Left kidney (tissue), 8 donors: Measurements from ENCODE around the gene KCTD15. TPM values are rescaled to one million over a fixed set of nuclear protein-coding genes. Genes with fewer than 3 reads are reported as not detected.

Experiments used
- DNase-seq: peaks from one replicate; pipeline ENCODE4 v3.0.0-alpha.2; 2013
- long read RNA-seq, 8 donors: transcript quantifications; one replicate each; lab custom pipeline, GENCODE V29; 2026
- polyA plus RNA-seq: library from polyadenylated mRNA; unstranded; fragments of 120-200 nt; gene quantifications from one replicate; pipeline ENCODE4 v1.2.1, GENCODE V29; 2013; ENCODE audit not compliant: insufficient read length

The KCTD15 gene, protein sequence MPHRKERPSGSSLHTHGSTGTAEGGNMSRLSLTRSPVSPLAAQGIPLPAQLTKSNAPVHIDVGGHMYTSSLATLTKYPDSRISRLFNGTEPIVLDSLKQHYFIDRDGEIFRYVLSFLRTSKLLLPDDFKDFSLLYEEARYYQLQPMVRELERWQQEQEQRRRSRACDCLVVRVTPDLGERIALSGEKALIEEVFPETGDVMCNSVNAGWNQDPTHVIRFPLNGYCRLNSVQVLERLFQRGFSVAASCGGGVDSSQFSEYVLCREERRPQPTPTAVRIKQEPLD
- 45.2 TPM for polyA plus RNA-seq
- long read RNA-seq, donor 1, partial matches to known transcripts, result 0 of 10 reads
- long read RNA-seq, donor 1, other reads (novel, unspliced or antisense), result 6 of 10 reads
- long read RNA-seq, donor 2, partial matches to known transcripts, result 0 of 7 reads
- long read RNA-seq, donor 2, other reads (novel, unspliced or antisense), result 5 of 7 reads
- long read RNA-seq, donor 3, partial matches to known transcripts, result 0 of 3 reads
- long read RNA-seq, donor 3, other reads (novel, unspliced or antisense), result 0 of 3 reads
- long read RNA-seq, donor 4, result 0 reads
- long read RNA-seq, donor 5, partial matches to known transcripts, result 0 of 4 reads
- long read RNA-seq, donor 5, other reads (novel, unspliced or antisense), result 0 of 4 reads
- long read RNA-seq, donor 6, partial matches to known transcripts, result 0 of 3 reads
- long read RNA-seq, donor 6, other reads (novel, unspliced or antisense), result 0 of 3 reads
- long read RNA-seq, donor 7, partial matches to known transcripts, result 45 of 48 reads
- long read RNA-seq, donor 7, other reads (novel, unspliced or antisense), result 0 of 48 reads
- long read RNA-seq, donor 8, partial matches to known transcripts, result 0 of 2 reads
- long read RNA-seq, donor 8, other reads (novel, unspliced or antisense), result 0 of 2 reads

DNA sequence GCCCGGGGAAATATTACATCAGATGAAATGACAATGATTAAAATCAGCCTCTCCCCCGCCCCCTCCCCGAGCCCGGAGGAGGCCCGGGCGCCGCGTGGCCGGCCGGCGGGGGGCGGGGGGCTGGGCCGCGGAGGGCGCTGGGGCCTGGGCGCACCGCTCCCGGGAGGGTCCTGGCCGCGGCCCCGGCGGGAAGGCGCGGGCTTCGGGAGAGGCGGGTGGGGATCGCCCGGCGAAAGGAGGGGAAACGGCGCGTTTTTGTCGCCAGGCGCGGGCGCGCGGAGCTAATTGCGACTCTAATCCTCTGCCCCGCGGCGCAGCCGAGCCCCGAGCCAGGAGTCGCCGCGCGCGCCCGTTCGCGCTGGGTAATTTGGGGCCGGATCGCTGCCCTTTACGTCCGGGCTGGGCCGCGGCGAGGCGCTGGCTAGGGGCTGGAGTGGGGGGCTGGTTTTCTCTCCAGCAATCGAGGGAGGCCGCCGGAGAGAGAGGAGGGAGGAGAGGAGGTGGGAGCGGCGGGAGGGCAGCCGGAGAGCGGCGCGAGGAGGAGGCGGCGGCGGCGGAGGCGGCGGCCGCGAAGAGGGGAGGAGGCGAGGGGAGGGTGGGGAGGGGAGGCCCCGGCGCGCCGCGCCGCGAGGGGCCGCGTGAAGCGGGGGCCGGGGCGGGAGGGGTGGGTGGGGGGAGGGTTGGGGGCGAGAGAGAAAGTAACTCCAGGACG lies at the start of gene KCTD15:
Gene KCTD15 (plus strand): TSS at position 707 of the 712 bp plus-strand sequence. CDS start 3,585 bp downstream, outside the sequence.
- DNase-seq, result peak; percentile 57

- DNase-seq, result no peak
Observed at GRCh38 chr19:33747273-33747672, 49.4 kb upstream of the KCTD15 start.

DNA sequence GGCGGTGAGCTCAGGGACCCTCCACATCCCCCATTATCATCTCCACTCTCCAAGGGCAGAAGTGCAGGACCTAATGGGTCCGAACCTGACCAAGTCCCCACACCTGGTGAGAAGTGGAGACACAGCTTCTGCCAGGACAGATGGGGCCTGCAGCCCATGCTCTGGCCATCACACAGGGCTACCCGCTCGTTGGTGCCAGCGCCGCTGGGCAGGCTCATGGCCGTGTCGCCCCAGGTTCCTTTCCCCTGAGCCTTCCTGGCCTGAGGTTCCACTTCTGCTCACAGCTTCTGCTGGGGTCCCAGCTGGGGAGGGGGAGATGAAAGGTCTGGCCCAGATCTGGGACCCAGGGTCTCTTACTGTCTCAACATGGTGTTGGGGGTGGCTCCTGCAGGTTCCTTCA lies 48.4 kb upstream of the KCTD15 start:
- DNase-seq, result no peak

DNA sequence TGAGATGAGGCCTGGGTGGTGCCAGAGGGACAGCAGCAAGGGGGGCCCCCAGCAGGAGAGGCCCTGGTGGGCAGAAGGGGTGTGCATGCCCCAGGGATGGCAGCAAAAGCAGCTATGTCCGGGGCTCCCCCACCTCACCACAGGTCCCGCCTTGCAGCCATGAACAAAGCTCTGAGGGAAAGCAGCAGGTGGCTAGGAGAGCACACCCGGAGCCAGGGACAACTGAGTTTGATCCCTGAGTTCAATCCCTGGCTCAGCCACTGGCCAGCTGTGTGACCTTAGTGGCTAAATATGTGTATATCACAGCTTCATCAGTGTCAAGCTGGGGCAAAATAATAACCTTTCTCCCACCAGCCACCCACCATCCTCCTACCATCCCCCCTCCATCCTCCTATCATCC lies 47.7 kb upstream of the KCTD15 start:
- no peak for DNase-seq

DNA sequence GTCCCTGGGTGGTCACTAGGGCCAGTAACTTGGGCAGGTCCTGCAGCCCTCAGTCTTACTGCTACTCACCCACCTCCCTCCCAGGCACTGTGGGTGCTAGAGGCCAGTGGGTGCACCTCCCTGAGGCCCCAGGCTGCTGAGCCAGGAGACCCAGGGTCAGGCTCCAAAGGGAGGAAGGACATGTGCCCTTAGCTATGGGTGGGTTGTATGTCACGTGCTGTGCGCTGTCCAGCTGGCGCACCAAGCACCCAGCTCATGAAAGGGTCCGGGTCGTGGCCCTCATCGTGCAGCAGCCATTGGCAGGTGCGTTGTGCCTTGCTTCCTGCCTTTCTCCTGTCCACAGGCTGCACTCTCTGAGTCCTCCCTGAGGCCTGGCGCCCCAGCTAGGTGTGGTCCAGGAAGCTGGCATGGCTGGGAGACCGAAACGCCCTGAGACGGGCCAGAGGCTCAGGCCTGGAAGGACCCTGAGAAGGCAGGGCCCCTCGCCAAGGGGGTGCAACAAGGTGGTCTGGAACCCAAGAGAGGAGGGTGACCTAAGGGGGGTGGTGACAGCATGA lies 47.0 kb upstream of the KCTD15 start:
- DNase-seq, result no peak

DNA sequence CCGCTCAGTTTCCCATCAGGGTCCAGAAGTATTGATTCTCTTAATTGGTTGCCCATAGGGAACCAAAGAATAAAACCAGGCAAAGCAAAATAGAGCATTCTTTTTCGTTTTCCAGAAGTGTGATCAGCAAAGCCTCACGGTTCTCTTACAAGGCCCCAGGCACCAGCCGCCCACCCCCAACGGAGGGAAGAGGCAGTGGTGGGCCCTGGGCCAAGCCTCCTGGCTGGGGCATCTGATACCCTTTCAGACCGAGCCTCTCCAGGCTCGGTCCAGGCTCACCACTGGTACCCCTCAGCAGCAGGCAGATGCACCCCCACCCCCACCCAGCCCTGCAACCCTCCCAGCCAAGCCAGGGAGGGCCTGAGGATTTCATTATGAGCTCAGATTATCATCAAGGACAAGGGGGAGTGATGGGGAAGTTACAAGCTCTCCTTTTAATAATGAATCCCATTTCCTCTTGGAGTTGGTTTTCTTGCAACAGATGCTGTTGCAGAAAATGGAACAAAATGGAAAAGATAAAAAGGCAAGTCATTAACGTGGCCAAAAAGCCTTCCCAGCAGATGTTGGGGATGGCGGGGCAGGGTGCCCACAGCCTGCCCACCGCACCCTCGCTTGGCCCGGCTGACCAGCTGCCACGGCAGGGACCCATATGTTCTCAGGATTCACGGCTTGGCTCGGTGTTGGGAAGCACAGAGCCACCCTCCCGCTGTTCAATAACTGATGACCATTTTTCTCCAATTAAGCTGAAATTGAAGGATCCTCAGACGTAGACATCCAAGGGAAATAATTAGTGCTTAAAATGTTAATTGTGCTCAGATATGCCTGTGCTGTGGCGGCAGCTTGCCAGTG lies 45.9 kb upstream of the KCTD15 start:
- no peak for DNase-seq

- no peak for DNase-seq
Observed at GRCh38 chr19:33751436-33751770, 45.3 kb upstream of the KCTD15 start.

DNA sequence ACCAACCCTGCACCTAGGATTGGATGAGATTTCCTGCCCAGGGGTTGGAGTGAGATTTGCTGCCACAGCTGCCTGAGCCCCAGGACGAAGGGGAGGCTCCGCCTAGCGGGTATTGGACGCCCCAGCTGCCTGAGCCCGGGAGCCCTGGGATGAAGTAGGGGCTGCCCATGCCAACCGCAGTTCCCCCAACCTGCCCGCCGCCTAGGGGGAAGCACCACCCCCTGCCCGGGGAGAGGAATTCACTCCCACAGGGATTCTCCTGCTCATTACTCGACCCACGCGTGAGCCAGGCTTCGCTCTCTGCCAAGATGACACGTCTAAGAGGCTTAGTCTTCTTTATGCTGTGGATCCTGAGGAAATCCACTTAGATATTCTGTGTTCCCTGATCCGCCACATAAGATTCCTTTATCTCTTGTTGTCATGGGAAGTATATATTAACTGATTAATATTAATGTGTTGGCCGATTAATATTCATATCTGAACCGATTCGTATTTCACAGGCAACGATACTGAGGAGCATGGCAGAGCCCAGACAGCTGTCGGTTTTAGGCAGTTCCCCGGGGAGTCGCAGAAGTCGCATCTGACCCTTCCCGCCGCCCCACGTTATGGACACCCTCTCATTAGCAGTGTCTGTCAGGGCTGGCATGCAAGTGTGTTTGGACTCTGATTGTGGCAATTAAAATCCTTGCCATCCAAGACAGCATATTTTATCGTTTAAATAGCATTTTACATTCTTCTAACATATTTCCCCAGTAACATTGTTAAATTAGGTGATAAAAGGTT lies 44.5 kb upstream of the KCTD15 start:
- DNase-seq, result no peak

DNA sequence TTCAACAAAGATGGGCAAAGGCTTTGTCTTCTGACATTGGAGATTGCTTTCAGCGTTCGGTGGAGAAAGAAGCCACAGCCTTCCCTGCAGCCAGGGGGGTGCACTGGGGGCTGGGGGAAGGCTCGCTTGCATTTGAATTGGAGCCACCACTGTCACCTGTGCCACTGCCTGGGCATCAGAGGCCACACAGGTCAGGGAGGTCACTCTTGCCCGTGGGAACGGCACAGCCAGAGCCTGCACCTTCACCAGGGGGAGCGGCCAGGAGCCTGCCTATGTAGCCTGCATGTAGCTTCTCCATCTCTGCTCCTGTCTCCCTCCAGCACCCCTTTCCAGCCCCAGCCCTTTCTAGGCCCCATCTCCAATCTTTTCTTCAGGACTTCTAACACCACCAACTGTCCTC lies 43.7 kb upstream of the KCTD15 start:
- no peak for DNase-seq

DNA sequence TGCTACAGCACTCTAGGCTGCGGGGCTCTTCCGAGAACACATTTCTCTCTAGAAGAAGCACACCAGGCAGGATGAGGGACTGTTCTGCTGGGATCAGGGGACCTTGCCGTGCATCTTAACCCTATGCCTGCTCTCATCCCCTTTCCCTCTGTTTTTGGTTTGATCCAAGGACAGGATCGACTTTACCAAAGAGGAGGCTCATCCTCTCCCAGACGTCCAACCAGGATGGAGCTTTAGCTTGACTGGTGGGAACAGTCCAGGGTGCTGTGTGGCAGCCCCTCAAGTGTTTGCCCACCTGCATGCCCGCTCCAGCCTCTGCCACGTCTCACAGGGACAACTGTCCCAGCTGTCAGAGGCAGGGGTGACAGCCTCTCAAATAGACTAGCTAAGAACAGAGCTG lies 42.3 kb upstream of the KCTD15 start:
- no peak for DNase-seq

DNA sequence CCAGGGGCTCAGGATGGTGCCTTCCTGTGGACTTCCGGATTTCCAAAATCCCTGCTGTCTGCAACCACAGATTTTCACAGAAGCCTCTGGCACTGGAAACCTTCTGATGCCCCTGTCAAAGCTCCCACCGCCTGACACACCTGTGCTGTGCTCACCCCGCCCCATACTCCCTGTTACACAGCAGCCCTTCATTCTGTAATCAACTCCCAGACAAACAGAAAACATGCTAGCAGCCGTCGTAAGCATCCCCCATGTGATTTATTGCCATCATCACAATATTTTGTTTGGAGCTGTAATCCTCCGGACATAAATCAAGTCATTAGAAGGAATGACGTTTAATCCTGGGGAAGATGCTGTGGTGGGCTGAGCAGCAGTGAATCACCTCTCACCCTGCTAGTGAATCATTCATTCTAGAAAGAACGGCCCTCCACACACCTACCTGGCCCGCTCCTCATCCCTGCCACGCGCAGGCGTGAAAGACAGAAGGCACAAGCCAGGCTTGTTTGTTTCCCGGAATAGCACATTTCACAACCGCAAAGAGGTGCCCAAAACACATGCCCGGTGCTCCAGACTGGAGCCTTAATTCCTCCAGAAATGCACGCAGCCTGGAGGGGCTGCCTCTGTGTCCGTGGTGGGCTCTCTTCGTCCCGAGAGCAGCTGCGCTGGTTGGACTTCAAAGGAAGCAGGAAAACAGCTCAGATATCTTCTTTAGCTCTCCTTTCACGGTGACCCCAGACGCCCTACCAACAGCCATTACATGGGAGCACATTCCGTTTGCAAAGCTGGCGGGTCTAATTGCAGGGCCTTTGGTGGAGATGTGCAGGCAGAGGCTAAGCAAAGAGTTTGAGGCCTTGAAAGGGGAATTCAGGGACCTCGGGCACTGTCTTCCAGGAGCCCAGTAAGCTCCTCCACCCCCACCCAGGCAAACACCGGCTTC lies 41.3 kb upstream of the KCTD15 start:
- DNase-seq, result peak; percentile 33

DNA sequence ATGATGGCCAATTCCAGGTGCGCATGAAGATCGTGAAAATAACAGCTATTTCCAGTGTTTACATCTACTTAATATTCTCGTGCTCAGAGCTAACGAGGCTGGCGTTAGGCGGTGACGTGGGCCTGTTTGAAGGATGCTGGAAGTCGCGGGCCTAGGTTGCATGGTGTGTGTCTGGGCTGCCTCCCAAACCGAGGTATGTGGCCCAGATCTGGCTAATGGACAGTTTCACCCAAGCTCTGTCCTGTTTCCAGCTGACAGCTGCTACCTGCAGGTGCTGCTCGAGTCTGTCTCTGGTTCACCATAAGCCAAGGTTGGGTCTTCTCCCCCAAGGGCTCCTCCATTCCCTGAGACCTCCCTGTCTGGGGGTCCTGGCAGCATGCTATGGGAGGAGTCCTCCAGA lies 40.5 kb upstream of the KCTD15 start:
- DNase-seq, result no peak

DNA sequence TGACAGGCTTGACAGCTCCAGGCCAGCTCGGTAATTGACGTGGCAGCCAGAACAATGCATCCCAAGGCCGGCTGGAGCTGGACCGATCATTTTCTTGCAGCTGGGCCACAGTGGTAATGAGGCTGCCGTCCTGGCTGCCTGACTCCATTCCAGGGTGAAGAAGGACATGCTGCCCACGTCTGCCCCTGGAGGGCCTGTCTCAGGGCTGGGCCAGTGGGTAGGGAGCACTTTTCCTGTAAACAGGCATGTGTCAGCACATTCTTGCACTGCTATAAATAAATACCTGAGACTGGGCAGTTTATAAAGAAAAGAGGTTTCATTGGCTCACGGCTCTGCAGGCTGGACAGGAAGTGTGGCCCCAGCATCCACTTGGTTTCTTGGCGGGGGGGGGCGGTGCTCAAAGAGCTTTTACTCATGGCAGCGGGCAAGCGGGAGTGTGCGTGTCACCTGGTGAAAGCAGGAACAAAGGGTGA lies 38.1 kb upstream of the KCTD15 start:
- DNase-seq, result no peak

DNA sequence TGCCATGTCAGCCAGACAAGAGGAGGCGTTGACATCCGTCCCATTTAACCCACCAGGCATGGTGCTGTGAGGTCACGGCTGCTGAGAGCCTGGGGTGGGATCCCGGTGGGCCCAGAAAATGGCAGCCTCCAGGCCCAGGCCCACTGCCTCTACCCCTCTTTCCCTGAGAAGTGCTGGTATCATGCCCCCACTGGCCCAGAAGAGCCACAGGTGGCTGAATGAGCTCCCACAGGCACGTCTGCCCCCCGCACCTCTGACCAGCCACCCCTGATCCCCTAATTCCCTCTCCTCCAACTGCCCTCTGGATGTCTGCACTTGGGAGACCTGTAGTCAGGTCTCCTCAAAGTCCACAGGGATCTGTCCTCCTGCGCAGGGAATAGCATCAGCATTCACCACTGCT lies 37.3 kb upstream of the KCTD15 start:
- no peak for DNase-seq

DNA sequence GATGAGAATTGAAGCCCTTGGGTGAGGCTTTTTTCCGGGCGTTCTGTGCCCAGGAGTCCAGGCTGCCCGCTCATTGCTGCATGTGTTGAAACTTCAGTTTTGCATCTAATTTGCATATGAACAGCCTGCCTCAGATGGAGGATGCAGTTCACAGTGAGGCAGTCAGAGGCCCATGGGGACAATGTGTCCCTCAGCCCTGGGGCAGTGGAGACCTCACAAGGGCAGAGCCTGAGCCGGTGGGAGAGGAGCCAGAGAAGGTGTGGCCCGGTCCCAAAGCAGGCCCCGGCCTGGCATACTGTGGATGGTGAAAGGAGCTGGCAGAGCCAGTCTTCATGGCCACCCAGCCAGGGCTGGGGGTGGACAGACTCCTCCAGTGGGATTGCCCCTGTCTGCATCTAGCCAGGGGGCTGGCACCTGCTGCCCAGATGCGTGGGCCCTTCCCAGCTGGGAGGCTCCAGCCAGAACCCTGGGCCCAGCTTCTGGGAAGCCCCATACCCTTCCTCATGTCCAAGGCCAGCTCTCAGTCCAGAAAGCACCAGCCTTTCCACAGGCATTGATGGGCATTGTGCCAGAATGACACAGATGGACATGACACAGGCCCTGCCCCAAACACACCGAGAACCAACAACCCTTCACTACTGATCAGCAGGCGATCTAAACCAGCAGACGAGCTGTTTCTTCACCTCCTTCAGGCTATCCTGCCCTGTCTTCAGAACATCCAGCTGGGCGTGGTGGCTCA lies 32.9 kb upstream of the KCTD15 start:
- no peak for DNase-seq

DNA sequence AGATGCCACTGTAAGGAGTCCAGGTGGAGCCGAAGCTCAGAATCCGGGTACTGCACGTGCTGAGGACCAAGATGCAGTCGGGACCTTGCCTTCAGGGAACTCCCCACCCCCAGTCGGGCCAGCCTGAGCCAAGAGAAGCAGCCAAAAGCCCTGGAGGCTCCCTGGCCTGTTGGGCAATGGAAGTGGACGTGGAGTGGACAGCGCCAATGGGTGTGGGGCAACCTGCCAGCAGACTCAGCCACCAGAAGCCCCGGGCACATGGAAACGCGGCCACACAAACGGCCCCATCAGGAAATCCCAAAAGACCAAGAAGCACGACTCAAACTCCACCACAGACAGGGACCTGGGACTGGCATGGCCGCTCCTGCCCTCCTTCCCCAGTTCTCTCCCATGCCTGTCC lies 30.0 kb upstream of the KCTD15 start:
- no peak for DNase-seq

DNA sequence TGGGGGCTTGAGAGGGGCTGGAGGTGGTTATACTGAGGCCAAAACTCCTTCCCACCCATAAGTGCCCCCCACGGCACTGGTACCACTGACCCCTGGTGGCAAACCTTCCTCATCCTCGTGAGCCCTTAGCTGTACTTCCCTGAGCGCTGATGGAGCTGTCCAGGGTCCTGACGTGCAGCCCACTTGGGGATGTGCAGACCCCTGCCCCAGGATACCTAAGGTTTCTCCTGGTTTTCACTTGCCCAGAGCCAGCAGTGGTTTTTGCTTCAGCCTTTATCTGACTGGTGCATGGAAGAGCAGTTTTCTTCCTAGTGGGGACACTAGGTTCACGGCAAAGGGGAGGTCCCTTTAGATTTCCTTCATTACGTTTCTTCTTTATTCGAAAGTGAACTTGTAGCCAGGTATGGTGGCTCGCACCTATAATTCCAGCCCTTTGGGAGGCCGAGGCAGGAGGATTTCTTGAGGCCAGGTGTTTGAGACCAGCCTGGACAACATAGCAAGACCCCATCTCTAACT lies 28.7 kb upstream of the KCTD15 start:
- peak; percentile 68 for DNase-seq

- no peak for DNase-seq
Observed at GRCh38 chr19:33769208-33769607, 27.5 kb upstream of the KCTD15 start.
